Activated T-cell treated with anti-CD3 and anti-CD28 coated beads for 4 hours (primary cell): Measurements from ENCODE around the gene SMYD3.
"Not testable (repeated sequence)": the region's sequence is repeated elsewhere in the genome, so short reads cannot be mapped to it uniquely, and the experiment has no call there.

Experiments used
- DNase-seq: peaks from one replicate; pipeline ENCODE4 v3.0.0-alpha.2; 2020

SMYD3 gene

GRCh38 chr1:245858722-245859492 is 648.2 kb downstream of the SMYD3 start:
- no peak for DNase-seq

GRCh38 chr1:245858022-245858721 is 648.9 kb downstream of the SMYD3 start:
- DNase-seq, result no peak

GRCh38 chr1:245856944-245857531 is 650.0 kb downstream of the SMYD3 start:
- no peak for DNase-seq

GRCh38 chr1:245855846-245856730 is 651.0 kb downstream of the SMYD3 start:
- DNase-seq, result no peak

- DNase-seq, result no peak
Measured at GRCh38 chr1:245853291-245853690, 653.8 kb downstream of the SMYD3 start.

GRCh38 chr1:245843101-245843500 is 664.0 kb downstream of the SMYD3 start:
- no peak for DNase-seq

GRCh38 chr1:245842106-245842505 is 665.0 kb downstream of the SMYD3 start:
- no peak for DNase-seq

GRCh38 chr1:245840971-245841370 is 666.1 kb downstream of the SMYD3 start:
- no peak for DNase-seq

GRCh38 chr1:245837718-245838117 is 669.4 kb downstream of the SMYD3 start:
- DNase-seq, result no peak

- DNase-seq, result no peak
Measured at GRCh38 chr1:245835386-245835785, 671.7 kb downstream of the SMYD3 start.

GRCh38 chr1:245834002-245834401 is 673.1 kb downstream of the SMYD3 start:
- DNase-seq, result no peak

GRCh38 chr1:245832771-245833527 is 674.1 kb downstream of the SMYD3 start:
- DNase-seq, result no peak

- no peak for DNase-seq
Measured at GRCh38 chr1:245831518-245831917, 675.6 kb downstream of the SMYD3 start.

- no peak for DNase-seq
Measured at GRCh38 chr1:245829826-245830225, 677.3 kb downstream of the SMYD3 start.

- DNase-seq, result no peak
Measured at GRCh38 chr1:245829194-245829593, 677.9 kb downstream of the SMYD3 start.

- no peak for DNase-seq
Measured at GRCh38 chr1:245827301-245827700, 679.8 kb downstream of the SMYD3 start.

GRCh38 chr1:245825128-245825901 is 681.8 kb downstream of the SMYD3 start:
- DNase-seq, result no peak

- no peak for DNase-seq
Measured at GRCh38 chr1:245823408-245824147, 683.5 kb downstream of the SMYD3 start.

GRCh38 chr1:245822996-245823395 is 684.1 kb downstream of the SMYD3 start:
- DNase-seq, result no peak

GRCh38 chr1:245818363-245818762 is 688.7 kb downstream of the SMYD3 start:
- DNase-seq, result not testable (repeated sequence)

- DNase-seq, result not testable (repeated sequence)
Measured at GRCh38 chr1:245816496-245816895, 690.6 kb downstream of the SMYD3 start.
